ENCODE results near the gene RHOBTB3.

The RHOBTB3 gene

DNA sequence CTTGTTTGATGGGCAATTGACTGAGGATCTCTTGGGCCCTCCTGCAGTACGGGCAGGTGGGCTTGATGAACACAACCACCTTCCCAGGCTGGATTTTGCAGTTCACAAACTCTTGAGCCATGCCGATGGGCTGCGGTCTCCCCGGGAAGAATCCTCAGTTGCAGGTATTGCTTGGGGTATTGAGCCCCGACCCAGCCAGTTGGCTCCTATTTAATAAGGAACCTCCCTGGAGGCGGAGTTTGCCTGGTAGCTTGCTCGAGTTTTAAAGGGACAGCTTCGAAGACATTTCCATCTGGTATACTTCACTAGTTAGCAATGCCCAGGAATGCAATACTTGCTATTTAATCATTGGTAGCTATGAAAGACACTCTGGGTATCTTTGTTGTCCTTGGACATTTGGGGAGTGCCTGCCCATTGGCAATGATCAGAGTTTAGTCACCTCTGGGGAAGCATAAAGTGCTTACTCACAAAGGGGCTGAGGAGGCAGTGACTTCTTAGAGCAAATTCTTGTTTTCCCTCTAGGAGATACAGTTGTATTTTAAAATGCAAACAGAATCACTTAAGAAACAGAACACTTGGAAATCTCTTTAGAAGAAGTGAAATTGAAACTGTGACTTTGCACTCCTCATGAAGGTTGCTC lies 91.5 kb downstream of the RHOBTB3 start, which contains the start of gene GLRX:
GLRX (minus strand) TSS at position 185 of the 640 bp plus-strand sequence; CDS start at position 121, 64 bp downstream.
- TF ChIP-seq, protein P1, sequence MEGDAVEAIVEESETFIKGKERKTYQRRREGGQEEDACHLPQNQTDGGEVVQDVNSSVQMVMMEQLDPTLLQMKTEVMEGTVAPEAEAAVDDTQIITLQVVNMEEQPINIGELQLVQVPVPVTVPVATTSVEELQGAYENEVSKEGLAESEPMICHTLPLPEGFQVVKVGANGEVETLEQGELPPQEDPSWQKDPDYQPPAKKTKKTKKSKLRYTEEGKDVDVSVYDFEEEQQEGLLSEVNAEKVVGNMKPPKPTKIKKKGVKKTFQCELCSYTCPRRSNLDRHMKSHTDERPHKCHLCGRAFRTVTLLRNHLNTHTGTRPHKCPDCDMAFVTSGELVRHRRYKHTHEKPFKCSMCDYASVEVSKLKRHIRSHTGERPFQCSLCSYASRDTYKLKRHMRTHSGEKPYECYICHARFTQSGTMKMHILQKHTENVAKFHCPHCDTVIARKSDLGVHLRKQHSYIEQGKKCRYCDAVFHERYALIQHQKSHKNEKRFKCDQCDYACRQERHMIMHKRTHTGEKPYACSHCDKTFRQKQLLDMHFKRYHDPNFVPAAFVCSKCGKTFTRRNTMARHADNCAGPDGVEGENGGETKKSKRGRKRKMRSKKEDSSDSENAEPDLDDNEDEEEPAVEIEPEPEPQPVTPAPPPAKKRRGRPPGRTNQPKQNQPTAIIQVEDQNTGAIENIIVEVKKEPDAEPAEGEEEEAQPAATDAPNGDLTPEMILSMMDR (IDR thresholded peaks at IDR 0.05): no peak

DNA sequence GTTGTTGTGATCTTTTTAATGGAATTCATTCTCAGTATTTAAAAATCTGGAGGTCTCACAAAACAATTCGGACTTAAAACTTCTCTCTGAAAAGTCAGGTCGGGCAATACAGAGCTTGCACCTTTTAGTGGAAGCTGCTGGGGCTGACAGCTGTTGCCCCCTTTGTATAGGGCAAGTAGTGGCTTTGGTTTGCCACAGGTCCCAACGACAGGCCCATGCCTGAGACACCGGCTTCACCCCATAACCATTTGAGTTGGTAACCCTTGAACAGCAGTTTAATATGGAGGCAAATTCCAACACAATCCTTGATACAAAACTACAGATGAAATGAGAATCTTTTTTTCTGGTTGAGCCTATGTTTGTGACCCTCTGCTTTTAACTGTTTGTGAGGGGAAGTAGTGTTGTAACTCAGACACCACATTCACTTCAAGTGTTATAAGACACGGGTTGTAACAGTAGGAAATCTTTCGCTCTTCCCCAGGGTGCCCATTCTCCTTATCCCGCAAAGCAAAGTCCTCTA lies 92.1 kb downstream of the RHOBTB3 start:
- TF ChIP-seq, protein P1 (IDR thresholded peaks at IDR 0.05): no peak

DNA sequence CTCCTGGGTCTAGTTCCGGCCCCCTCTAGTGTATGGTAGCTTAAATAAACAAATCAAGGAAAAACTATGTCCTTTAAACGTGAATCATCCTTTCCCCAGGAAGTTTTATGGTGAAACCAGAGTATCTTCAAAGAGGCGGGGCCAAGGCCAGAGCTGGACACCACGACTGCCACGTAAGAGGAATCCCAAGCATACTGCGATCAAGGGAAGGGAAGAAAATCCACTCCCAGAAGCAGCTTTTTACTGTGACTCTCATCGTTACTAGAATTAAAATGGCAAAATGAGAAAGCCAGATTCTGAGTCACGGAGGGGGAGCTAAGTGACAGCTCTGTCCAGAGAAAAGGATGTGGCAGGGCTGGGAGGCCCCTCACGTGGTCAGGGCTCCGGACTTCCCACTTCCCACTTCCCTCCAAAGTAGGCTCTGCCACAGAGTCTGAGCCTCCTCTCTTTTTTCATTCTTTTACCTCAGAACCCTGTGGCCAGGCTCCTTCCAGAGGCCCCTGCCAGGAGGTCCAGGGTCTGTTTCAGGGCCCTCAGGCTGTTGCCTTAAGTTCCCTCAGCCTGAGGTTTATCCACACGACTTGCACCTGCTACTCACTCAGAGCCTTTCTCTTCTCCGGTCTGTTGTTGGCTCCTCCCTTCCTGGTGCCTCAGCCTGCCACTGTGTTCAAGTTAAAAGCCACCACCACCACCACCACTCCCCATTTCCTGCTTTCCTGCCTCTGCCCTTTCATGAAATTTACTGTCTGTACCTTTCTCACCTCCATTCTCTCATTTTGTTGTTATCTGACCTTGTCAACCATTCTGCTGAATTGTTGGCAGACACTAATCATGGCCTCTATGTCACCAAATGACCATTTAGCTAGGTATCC lies 92.8 kb downstream of the RHOBTB3 start:
- TF ChIP-seq, protein P1 (IDR thresholded peaks at IDR 0.05): no peak

DNA sequence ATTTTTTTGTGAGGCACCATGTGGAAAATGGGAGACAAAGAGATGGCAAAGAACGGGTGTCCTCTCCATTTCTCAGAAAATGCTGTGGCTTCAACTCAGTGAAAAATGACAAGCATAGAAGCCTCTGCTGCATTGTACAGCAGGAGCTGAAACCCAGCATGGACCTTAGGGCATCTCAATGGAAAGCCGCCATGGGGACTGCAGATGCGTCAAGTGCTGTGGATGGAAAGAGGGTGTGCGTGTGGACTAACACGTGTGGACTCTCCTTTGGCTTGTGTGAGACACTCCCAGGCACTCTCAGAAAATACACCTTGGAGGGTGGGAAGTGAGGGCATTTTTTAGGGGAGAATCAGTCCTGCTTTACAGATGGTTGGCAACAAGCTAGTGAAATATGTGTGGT lies 93.6 kb downstream of the RHOBTB3 start:
- TF ChIP-seq, protein P1 (IDR thresholded peaks at IDR 0.05): no peak

DNA sequence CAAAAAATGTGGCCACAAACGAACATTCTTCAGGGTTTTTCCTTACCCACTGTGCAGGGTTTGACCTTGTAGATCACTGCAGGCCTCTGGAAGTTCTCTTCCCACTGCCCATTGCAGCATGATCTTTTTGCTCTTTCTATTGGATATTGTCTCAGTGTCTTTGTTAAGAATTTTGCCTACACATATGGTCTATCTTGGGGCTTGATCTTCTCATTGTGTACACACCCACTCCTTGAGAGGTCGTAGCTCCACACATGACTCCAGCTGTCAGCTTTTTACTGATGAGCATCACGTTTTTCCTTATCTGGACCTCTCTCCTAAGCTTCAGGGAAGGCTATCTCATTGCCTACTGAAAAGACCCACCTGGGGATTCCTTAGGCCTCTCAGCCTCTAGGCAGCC lies 94.4 kb downstream of the RHOBTB3 start:
- TF ChIP-seq, protein P1 (IDR thresholded peaks at IDR 0.05): no peak

DNA sequence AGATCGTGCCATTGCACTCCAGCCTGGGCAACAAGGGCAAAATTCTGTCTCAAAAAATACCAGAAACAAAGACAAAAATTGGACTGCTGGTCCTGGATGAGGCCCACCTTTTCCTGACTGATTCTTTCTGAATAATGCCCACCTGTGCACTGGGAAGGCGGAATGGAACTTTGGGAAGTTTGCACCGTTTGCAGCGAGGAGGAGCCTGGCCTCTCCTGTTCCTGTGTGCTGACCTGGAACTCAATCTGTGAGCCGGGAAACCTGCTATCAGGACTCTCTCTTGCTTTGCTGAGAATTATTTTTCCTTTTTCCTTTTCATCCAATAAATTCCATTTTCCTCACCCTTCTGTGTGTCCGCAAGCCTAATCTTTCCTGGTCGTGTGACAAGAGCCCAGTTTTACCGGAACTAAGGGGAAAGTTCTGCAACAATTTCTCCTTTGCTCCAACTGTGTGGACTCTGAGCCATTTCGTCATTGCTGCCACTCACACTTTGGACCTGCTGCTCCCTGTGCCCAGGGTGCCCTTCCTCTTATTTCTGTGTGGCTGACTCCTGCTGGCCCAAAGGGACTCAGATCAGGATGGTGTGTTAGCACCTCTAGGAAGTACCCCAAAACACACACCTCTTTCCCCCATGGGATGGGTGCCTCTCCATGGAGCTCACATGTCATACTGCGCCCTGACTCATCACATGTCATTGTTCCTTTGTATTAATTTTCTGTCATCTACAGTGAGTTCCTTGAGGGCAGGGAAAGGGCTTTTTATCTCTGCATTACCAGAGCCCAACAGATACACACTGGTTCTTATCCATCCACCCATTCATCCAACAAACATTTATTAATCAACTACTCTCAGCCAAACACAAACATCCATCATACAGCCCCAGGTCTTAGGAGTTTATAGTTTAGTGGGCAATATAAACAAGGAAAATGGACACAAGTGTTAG lies 96.1 kb downstream of the RHOBTB3 start:
- TF ChIP-seq, protein P1 (IDR thresholded peaks at IDR 0.05): no peak

DNA sequence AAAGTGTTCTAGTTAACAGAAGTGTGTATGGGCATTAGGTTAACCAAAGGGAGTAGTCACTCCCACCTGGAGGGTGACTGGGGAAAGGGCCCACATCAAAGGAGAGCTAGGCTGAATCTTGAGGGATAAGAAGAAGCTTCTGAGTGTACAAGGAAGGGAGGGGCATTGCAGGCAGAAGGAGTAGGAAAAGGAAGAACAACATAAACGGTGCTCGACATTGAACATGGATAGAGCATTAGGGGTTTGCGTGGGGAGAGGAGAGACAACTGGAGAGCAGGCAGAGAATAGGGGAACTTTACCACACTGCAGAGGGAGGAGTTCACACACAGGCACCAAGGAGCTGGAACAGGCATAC lies 96.7 kb downstream of the RHOBTB3 start:
- TF ChIP-seq, protein P1 (IDR thresholded peaks at IDR 0.05): no peak
